MM.1S (cell line): ENCODE measurements around the gene OBSL1.

Source experiments
- EZH2 ChIP-seq: fragments of 300-600 bp; sonication (generic); optimal IDR thresholded peaks from 2 replicates; pipeline ENCODE3; 2017; ENCODE audit warnings: low read depth, mild to moderate bottlenecking, antibody characterized with exemption, low read length, mixed read lengths
- EZH2phosphoT487 ChIP-seq: fragments of 300-600 bp; sonication (generic); IDR thresholded peaks from 2 replicates; pipeline ENCODE4 v1.6.1; 2018; ENCODE audit warnings: antibody characterized with exemption, low read length
- TF ChIP-seq, protein P1 (sequence below): fragments of 300-600 bp; sonication (generic); IDR thresholded peaks from 2 replicates; pipeline ENCODE4 v1.5.1; 2016; ENCODE audit warnings: antibody characterized with exemption, low read length, mixed read lengths

DNA sequence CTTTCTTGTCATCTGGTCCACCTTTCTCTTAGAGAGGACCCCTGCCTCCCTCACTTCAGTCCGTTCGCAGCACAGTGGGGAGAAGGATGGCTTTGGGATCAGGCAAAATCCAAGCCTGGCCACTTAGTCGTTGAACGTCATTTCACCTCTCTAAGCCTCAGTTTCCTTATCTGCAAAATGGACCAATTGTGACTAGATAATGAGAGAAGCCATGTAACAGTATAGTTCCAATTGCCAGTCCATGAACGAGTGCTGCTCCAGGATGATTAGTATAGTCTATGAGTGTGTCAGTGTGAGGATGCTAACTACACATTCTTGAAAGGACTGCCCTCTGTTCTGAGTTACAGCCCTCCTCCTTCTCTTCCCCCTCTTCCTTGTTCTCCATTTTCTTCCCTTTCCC lies 1.8 kb upstream of the OBSL1 start:
- TF ChIP-seq, protein P1, sequence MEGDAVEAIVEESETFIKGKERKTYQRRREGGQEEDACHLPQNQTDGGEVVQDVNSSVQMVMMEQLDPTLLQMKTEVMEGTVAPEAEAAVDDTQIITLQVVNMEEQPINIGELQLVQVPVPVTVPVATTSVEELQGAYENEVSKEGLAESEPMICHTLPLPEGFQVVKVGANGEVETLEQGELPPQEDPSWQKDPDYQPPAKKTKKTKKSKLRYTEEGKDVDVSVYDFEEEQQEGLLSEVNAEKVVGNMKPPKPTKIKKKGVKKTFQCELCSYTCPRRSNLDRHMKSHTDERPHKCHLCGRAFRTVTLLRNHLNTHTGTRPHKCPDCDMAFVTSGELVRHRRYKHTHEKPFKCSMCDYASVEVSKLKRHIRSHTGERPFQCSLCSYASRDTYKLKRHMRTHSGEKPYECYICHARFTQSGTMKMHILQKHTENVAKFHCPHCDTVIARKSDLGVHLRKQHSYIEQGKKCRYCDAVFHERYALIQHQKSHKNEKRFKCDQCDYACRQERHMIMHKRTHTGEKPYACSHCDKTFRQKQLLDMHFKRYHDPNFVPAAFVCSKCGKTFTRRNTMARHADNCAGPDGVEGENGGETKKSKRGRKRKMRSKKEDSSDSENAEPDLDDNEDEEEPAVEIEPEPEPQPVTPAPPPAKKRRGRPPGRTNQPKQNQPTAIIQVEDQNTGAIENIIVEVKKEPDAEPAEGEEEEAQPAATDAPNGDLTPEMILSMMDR: no peak
- TF ChIP-seq EZH2 (no peak), EZH2phosphoT487 (no peak)
